Measurements from ENCODE around the gene MARCKS.

MARCKS gene

DNA sequence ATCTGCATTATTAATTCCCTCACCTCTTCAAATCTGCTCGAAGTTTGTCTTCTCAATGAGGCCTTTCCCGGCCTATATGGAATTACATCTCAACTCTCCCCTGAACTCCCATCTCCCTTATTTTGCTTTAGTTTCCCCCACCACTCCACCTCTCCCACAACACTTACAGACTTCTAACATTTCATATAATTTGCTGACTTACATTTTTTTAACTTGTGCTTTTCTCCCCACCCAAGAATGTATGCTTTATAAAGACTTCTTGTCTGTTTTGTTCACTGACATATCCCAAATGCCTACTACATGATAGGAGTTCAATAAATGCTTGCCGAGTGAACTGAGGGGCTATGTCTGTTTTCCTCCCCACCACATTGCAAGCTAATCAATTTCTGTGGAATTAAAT lies 3.9 kb upstream of the MARCKS start:
- DNase-seq (ENCODE audit: low read depth), result no peak

- DNase-seq (ENCODE audit: low read depth), result no peak
Measured at GRCh38 chr6:113854531-113855499, 2.3 kb upstream of the MARCKS start.

- no peak for DNase-seq (ENCODE audit: low read depth)
Measured at GRCh38 chr6:113855500-113856374, 1.4 kb upstream of the MARCKS start.

DNA sequence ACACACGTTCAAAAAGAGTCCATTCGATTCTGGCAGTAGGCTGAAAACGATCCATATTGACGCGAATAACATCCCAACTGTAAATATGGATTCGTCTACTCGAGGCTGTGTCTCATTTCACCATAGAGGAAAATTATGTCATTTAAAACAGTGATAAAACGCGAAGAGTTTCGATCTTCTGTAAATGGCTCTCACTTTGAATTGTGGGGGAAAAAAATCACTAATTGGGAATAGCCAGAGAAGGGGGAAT lies 845 bp upstream of the MARCKS start:
- DNase-seq (ENCODE audit: low read depth), result no peak

DNA sequence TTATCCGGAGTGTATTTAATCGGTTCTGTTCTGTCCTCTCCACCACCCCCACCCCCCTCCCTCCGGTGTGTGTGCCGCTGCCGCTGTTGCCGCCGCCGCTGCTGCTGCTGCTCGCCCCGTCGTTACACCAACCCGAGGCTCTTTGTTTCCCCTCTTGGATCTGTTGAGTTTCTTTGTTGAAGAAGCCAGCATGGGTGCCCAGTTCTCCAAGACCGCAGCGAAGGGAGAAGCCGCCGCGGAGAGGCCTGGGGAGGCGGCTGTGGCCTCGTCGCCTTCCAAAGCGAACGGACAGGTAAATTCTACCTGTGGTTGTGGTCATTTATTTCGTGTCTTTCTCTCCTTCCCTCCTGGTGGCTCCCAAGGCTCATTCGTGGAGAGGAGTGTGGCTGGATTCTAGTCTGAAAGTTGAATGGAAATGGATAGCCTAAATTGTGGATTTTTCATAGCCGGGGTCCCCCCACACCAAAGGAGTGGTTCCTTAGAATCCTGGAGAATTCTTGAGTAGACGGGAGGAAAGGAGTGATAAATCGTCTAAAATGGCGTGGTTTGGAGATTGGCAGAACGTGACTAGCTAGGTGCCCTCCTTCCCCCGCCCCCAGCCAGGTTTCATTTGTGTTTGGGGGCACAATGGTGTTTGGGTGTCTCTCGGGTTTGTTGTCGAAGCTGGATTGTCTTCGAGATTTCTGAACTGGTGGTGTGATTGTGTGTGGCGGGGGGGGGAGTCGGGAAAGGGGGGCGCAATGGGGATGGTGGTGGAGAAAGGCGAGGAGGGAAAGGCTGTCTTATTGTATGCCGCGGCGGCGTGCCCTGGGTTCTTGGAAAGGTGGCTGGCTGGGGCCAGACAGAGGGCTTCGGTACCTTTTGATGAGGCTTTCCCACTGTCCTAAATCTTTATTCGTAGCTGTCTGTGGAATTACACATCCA lies 673 bp downstream of the MARCKS start:
- DNase-seq (ENCODE audit: low read depth), result no peak

- peak; percentile 80 for DNase-seq (ENCODE audit: low read depth)
Measured at GRCh38 chr6:113858480-113859348, 1.6 kb downstream of the MARCKS start.

DNA sequence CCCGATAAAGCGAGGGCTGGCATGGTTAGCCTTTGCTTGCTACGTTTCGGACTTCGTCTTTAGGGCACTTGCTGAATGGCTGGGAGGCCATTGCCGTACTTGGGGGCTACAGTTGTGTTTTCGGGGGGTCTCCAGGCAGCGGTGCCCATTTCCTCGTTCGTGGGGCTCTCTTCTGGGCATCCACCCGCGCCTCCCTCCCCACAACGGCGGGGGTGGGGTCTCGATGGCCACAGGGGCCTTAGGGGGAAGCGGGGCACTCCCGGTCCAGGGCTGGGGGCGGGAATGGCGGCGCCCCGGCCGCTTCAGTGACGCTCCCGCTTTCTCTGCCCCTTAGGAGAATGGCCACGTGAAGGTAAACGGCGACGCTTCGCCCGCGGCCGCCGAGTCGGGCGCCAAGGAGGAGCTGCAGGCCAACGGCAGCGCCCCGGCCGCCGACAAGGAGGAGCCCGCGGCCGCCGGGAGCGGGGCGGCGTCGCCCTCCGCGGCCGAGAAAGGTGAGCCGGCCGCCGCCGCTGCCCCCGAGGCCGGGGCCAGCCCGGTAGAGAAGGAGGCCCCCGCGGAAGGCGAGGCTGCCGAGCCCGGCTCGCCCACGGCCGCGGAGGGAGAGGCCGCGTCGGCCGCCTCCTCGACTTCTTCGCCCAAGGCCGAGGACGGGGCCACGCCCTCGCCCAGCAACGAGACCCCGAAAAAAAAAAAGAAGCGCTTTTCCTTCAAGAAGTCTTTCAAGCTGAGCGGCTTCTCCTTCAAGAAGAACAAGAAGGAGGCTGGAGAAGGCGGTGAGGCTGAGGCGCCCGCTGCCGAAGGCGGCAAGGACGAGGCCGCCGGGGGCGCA lies 2.4 kb downstream of the MARCKS start:
- no peak for DNase-seq (ENCODE audit: low read depth)

- no peak for DNase-seq (ENCODE audit: low read depth)
Measured at GRCh38 chr6:113860181-113860955, 3.2 kb downstream of the MARCKS start.

DNA sequence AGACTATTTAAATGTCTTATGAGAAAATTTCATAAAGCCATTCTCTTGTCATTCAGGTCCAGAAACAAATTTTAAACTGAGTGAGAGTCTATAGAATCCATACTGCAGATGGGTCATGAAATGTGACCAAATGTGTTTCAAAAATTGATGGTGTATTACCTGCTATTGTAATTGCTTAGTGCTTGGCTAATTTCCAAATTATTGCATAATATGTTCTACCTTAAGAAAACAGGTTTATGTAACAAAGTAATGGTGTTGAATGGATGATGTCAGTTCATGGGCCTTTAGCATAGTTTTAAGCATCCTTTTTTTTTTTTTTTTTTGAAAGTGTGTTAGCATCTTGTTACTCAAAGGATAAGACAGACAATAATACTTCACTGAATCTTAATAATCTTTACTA lies 5.0 kb downstream of the MARCKS start:
- DNase-seq (ENCODE audit: low read depth), result no peak

- DNase-seq (ENCODE audit: low read depth), result no peak
Measured at GRCh38 chr6:113870917-113871316, 13.8 kb downstream of the MARCKS start.

DNA sequence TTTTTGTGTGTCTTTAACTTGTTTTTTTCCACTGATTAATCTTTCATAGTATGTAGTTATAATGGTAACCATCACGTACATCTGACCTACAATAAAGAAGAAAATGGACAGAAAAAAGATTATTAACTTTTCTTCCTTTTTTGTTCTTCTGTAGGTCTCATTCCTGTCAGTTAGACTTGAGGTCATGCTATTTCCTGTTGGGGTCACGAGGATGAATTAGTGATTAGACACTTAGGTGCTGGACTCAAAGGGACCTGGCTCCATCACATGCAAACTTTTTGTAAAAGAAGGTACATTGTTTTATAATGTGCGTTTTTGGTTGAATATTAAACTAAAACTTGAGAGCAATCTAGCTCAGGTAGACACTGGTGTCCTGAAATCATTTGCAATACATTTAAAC lies 14.8 kb downstream of the MARCKS start:
- DNase-seq (ENCODE audit: low read depth), result no peak

DNA sequence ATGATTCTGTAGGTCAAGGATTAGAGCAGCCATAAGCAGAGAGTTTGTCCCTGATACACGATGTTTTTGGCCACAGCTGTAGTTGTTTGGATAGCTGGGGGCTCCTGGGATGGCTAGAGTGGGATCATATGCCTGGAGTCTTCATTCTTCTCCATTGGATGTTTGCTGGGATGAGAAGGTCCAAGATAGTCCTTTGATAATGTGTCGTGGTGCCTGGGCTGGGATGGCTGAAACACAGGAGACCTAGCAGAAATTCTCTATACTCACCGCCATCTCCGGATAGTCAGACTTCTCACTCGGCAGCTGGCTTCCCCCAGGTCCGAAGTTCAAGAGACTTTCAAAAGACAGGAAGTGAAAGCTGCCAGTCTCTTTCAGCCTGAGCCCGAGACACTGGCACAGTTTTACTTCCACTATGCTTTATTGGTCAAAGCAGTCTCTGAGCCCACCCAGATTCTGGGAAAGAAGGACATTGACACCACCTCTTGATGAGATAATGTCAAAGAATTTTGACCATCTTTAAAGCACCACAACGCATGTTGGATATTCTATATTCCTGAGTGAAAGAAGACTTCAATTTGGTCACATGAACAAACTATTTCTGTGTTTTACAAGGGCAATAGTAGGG lies 16.0 kb downstream of the MARCKS start:
- no peak for DNase-seq (ENCODE audit: low read depth)

- DNase-seq (ENCODE audit: low read depth), result no peak
Measured at GRCh38 chr6:113875470-113875869, 18.3 kb downstream of the MARCKS start.

GRCh38 chr6:113876695-113877094 lies 19.6 kb downstream of the MARCKS start:
- no peak for DNase-seq (ENCODE audit: low read depth)

GRCh38 chr6:113879186-113880096 lies 22.3 kb downstream of the MARCKS start:
- DNase-seq (ENCODE audit: low read depth), result no peak

- DNase-seq (ENCODE audit: low read depth), result no peak
Measured at GRCh38 chr6:113881478-113881980, 24.4 kb downstream of the MARCKS start.

GRCh38 chr6:113882336-113883022 lies 25.3 kb downstream of the MARCKS start:
- DNase-seq (ENCODE audit: low read depth), result no peak
